NCI-H1417 (cell line): ENCODE results near the gene GAS6.

ENCODE experiments used
- DNase-seq, 3 experiments: peaks; one replicate each; lab custom pipeline; 2025; lab: John Stamatoyannopoulos, UW

GAS6 gene

DNA sequence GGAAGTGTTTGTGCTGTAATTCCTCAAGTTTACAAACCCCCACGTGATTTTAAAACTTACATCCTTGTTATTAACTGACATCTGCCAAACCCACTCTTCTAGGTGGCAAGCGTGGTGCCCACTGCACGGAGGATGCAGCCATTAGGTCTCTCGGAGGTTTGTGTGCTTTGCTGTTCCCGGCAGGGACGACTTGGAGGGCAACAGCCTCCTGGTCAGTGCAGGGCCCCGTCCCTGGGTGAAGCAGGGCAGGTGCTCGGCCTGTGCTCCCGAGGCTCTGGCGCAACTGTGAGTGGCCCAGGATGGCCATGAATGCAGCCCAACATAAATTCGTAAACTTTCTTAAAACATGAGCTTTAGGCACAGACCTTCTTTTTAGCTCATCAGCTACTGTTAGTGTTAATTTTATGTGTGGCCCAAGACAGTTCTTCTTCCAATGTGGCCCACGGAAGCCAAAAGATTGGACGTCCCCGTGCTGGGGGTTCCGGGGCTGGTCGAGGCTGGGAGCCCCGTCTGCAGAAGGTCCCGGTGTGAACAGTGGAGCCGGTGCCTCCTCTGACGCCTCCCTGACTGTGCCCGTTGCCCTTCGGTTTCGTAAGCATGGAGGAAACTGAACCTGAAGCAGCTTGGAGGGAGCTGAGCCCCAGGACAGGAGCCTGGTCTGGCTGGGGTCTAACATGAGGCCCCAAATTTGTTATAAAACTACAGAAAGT lies 11.9 kb downstream of the GAS6 start:
- DNase-seq, result no peak

DNA sequence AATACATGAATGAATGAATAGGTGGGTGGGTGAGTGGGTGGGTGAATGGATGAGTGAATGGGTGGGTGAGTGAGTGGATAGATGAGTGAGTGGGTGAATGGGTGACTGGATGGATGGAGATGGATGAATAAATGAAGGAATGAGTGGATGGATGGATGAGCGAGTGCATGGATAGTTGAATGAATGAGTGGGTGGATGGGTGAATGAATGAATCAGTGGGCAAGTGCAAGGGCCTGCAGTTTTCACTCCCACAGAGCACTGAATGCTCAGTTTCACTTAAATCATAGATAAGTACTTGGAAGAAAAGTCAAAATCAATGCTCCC lies 12.4 kb downstream of the GAS6 start:
- DNase-seq, result no peak

DNA sequence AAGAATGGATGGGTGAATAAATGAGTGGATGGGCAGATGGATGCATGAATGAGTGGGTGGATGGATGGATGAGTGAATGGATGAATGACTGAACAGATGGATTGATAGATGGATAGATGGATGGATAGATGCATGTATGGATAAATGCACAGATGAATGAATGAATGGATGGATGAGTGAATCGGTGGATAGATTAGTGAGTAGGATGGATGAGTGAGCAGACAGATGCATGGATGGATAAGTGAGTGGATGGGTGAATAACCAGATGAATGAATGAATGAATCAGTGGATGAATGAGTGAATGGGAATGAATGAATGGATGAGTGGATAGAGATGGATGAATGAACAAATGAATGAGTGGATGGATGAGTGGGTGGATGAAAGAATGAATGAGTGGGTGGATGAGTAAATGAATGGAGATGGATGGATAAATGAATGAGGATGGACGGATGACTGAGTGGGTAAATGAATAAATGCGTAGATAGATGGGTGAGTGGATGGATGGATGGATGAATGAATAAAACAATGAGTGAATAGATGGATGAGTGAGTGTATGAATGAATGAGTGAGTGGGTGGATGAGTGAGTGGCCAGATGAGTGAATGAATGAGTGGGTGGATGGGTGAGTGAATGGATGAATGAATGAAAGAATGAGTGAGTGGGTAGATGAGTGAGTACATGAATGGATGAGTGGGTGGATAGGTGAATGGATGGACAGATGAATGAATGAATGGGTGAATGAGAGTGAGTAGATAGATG lies 13.0 kb downstream of the GAS6 start:
- DNase-seq, result no peak

DNA sequence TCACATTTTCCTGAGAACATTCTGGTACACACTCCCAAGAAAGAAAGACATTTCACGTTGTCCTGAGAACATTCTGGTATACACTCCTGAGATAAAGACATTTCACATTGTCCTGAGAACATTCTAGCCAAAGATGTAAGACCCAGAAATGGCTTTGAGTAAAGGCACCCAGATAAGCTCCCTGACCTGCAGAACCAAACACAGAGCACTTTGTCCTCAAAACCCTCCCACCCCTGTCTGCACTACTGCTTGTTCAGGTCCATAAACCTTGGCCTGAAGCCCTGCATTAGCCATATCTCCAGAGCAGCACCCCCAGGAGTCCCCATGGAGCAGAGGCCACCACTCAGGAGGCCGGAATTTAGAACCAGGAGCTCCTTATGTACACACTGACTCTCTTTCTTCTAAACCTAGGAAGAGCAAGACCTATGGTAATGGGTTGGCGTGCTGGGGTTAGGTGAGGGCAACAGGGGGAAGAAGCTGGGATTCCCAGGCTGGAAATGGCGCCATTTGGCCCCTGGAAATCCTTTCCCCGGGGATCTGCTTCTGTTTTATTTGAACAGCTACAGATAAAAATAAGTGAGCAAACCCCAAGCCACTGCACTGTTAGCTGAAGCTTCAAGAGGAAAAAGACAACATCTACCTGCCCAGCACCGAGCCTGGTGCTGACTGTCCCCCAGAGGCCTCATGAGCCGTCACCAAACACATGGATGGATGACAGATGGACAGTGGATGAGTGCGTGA lies 13.7 kb downstream of the GAS6 start:
- no peak for DNase-seq

DNA sequence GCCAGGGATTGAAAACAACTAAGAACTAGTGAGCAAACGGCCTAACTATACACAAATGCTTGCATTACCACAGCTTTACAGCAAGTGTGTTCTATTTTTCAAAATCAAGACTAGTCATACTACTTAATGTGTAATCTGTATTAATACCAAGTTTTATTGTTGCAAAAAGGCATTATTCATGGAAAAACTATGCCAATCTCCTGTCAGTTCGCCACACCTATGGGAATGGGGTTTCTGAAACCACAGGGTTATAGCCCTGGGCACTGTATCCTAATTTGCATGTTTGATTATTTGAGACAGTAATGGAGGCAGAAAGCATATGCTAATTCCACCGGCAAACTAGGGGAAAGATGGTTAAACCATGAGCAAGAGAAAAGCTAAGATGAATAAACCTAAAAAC lies 14.3 kb downstream of the GAS6 start:
- no peak for DNase-seq

DNA sequence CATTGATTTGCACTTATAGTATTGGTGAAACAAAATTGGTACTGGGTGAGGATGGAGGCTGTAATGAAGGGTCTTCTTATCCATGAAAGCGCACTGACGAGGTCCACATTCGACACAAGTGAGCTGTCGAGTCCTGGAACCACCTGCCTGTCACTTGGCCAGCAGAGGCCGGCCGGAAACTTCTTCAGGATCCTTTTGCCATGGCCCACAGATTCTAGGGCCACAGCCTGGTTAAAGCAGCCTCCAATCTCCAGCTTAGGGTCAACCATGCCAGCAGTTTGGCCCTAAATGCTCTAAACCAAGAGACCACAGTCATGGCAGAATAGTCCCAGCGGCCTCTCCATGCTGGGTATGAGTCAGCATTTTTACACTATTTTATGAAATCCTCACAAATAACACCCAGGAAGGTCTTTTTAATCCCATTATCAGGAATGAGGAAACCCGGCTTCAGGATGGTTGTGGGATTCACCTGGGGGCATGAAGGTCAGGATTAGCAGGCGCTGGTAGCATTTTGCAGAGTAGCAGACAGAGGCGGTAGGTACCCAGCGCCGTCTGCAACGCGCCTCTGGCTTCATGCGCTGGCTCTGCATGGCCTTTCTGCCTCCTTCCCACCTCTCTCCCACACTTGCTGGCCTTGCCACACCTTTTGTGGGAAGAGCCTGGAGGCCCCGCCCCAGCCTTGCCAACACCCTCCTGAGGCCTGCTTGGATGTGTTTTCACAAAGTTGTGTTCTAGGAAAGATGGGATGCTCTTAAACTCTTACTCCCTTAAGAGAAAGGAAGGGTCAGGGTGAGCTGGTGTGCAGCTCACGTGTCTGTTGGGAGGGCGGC lies 15.2 kb downstream of the GAS6 start:
- peak in 1 of 3 experiments; percentile 26 for DNase-seq

DNA sequence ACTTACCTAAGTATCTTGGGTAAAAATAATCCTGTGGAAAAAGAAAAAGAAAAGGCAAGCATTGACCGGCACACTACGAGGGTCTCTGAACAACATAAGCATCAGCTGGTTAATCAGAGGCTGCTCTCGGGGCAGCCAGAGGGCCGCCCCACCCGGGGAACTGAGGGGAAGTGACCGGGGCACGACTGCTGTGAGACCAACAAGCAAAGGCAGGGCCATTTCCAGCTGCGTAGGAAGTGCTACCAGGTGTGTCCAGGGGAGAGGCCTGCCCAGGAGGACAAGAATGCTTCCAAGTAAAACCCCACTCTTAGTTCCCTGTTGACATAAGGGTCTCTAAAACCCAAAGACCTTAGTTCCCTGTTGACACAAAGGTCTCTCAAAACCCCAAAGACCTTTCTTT lies 15.9 kb downstream of the GAS6 start:
- DNase-seq, result no peak

DNA sequence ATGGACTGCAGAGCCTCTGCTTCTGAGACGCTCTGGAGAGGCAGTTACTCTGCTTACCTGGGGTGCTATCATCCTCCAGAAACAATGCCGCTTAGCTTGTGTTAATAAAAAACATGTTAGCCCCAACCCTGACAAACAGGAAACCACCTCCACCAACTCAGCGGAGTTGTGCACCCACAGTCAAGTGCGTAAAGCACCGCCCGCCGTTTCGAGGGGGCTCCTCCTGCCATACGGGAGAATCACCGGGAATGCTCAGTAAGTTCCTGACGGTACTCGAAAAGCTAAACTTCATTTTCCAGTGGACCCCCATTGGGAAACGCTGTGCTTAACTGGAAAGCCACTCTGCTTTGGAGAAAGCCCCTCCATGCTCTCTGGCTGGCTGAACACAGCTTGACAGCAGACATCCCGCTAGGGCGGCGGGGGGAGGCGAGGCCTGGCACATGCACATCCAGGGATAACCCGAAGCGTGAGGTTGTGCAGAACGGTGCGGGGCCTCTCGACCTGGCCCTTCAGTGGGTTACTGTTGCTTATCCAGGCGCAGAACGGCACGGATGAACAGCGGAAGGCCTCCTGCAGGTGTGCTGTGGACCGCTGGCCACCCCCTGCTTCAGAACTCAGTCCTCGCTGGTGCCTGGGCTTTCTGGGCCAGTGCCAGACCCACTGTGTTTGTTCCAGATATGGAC lies 17.1 kb downstream of the GAS6 start:
- DNase-seq, result peak in 1 of 3 experiments; percentile 64

DNA sequence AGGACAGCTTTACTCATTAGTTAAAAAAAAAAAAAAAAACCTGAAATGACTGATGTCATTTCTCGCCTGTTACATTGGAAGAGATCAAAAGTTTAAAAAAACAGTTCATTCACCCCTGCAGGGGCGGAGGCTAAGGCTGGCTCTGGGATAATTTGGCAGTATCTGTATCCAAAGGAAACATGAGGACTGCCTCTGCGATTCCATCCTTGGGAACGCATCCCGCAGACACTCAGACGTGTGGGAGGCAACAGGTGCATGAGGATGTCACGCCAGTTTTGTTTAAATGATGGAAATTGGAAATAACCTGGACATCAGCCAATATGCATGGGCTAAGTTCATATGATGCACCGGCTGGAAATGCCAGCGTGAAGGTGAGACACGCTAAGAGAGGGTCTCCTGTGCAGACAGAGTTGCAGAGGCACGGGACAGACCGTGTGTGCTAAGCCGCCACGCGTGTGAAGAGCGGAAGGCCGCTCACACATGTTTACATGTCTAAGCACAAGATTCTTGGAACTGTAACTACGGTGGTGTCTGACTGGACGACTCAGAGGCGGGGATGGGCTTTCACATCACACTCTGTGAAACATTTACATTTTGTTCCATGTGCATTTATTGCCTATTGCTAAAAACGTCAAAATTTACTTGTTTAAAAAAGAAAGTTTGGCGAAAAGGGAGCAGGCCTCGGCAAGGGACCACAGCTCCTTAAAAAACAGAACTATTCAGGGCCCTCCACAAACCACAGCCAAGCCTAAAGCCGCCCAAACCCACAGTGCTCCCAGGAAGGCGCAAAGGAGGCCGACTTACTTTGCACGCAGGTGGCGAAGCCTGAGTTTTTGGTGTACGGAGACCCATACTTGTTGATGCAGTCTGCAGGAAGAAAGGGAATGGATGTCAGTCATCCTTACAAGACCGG lies 17.9 kb downstream of the GAS6 start:
- DNase-seq, result no peak

DNA sequence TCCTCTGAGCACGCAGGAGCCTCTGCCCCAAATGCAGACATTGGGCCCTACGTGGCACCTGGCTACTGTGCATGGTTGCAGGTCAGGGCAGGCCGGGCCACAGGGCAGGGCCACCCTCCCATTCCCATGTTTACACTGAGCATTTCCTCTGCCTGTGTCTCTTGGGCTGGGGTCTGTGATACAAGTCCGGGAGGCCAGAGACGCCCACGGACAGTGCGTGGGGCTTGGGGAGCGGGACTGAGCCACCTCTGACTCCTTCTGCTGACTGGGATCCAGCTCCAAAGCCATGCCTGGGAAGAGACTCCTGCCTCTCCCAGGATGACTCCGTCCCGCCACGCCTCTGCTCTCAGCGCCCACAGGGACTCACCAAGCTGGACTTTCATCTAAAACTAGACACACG lies 18.8 kb downstream of the GAS6 start:
- no peak for DNase-seq

DNA sequence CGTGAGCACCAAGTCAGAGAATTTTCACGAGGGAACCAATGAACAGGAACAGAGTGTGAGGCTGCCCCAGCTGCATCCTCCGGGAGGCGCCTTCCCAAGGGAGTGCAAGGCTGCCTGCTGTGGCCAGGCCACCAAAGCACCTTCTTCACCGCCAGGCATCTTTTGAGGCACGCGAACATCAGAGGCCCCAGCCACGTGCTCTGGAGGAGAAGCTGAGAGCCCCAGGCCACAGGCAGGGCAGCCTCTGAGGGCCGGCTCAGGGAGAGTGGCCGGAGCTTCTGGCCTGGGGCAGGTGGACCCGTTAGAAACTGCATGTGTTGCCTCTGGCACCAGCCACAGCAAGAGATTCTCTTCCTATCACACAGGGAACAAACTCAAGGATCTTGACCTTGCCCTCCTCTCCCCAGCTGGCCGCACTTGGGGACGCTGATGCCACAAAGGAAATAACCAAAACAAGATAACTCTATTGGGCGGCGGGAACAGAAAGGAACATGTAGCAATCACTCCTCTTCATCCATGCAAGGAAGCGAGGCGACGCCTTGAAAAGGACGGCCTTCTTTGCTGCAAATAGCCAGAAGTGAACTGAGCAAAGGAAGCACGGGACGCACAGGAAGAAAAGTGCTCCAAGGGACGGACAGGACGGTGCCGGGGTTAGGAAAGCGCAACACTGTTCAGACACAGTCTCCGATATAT lies 19.9 kb downstream of the GAS6 start:
- DNase-seq, result no peak

DNA sequence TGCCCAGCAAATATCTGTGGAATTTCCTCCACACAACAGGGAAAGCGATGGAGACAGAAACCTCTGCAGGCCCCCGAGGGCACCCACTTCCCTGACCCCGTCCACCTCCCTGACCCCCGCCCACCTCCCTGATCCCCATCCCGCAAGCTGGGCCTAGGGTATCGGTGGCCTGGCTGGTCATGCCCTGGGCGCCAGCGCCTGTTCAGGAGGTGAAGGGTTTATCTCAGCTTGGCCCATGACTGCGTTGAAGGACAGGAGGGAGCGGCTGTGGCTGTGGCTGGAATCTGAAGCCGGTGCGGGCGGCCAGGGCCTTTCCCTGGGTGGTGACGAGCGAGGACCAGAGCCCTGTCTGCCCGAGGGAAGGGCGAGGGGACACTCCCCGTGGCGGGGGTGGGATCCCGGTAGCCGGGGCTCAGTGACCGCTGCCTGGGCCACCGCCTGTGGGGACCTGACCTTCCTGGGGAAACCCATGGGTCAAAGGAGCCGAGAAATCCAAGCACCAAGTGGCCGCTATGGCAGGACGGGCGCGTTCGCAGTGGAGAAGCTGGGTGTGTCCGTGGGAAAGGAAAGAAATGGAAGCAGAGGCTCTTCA lies 20.7 kb downstream of the GAS6 start:
- DNase-seq, result no peak

DNA sequence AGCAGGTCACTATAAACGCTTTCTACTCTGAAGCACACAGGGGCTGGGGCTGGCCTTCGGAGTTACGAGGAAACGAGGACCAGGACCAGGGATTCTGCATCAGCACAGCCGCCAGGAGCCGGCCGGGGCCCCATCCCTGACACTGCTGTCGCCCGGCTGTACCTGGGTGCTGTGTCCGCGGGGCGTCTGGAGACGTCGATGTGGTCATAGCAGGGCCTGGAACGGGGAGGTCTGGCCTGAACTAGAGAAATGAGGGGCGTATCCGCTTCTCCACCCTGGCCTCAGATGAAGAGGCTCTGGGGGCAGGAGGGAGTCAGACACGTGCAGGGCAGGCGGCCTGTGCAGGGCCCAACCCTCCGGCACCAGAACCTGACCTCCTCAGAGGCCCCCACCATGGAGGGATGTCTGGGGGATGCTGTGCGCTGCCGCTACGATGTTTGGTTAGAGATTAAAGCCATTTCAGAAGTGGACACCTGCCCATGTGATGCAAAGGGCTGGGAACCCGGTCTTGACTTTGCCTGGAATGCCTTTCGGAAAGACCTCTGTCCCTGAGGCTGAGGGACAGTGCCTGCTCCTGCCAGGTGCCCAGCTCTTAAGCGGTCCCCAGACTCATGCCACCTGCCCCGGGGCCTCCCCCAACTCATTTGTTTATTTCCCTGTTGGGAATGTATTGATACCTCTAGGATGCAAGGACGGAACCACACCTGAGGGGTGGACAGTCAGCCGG lies 21.4 kb downstream of the GAS6 start:
- DNase-seq, result no peak

DNA sequence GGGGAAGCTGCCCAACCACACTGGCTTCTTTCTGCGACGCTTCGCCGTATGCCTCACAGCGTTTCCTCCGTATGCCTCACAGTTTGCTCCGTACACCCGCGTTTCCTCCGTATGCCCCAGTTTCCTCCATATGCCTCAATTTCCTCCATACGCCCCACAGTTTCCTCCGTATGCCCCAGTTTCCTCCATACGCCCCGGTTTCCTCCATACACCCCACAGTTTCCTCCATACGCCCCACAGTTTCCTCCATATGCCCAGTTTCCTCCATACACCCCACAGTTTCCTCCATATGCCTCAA lies 22.6 kb downstream of the GAS6 start:
- DNase-seq, result no peak

DNA sequence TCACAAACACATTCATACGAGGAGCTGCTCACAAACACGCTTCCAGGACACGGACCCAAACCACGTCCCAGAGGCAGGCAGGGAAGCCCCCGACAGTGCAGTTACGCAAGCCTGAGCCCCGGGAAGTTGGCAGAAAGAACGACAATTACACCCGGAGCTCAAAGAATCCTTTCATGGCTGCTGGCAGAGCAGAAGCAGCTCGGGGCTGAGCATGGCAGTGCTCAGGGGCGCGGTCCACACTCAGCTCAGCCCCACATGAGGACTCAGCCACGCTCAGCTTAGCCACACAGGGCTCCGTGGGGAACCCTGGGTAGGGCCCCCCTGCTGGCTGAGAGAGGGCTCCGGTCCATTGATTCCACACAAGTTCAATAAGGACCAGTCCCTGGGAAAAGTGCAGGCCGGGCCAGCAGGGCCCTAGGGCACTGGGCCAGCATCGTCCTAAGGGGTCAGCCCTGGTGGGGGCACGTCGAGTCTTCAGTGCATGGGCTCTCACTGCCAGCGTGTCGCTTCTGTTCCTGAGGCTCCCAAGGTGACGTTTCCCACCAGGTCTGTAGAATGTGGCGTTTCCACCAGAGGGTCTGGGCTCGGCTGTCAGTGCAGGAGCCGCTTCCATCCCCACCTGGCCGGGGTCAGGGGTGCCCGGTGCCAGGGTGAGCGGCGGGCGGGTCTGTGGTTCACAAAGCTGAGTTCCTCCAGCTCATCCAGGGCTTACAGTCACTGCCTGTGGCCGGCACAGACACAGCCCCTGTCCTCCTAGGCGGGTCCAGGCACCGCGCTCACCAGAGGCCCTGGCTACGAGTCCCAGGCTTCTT lies 23.1 kb downstream of the GAS6 start:
- no peak for DNase-seq

DNA sequence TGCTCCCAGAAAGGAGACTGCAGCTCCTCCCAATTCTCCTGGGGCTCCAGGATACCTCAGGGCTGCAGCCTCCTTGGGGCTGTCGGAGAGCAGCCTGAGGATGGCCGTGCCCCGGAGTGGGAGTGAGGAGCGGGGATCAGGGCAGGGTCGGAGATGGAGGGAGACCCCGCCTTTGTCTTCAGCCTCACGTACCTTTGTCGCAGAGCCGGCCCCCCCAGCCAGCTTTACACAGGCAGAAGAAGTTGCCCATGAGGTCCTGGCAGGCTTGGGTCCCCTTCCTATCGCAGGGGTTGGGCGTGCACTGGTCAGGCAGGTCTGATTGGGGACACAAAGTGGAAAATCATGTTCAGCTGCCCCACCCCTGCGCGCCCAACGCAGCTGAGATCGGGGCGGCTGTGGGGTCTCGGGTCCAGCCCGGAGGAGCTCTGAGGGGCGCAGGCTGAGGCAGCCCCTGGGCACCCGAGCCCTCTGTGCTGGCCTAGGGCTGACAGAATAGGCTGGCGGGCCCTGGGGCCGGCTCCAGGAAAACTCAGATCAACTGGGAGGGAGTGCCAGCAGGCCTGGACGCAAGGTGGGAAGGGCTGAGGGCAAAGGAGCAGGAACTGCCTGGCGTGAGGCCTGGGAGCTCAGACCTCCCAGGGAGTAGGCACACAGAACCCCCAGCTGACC lies 24.2 kb downstream of the GAS6 start:
- no peak for DNase-seq

DNA sequence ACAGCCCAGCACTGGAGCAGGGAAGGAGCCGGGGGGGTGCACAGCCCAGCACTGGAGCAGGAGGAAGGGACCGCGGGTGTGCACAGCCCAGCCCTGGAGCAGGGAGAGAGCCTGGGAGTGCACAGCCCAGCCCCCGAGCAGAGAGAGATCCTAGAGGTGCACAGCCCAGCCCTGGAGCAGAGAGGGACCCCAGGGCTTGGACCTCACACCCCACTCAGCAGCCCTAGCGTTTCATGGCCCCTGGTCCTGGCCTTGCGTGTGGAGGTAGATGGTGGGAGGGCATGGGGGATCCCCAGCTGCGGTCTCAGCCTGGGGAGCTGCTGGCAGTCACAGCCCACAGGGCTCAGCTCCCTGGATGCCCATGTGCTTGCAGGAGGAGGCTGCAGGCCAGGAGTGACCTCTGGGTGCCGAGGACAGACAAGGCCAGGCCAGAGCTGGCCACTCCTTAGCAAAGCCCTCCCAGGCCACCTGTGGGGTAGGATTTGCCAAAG lies 25.1 kb downstream of the GAS6 start:
- no peak for DNase-seq
